ENCODE results near the gene DOCK4.

The DOCK4 gene

DNA sequence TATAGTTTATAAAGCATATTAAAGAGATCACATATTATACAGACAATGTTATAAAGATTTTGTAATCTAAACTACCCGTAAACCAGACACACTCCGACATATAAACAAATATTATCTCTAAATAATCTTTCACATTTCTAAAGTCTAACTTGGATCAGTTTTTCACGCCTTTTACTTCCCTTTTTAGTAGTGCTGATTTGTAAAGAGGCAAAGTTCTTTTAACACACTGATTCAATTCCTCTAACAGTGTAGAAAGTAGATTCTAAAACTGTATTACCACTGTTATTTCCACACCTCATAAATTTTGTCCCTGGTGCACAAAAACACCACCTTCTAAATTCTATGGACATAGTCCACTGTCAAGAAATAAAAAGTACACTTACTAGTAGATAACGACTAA is 230.9 kb downstream of the DOCK4 start:
- TF ChIP-seq, protein P1, sequence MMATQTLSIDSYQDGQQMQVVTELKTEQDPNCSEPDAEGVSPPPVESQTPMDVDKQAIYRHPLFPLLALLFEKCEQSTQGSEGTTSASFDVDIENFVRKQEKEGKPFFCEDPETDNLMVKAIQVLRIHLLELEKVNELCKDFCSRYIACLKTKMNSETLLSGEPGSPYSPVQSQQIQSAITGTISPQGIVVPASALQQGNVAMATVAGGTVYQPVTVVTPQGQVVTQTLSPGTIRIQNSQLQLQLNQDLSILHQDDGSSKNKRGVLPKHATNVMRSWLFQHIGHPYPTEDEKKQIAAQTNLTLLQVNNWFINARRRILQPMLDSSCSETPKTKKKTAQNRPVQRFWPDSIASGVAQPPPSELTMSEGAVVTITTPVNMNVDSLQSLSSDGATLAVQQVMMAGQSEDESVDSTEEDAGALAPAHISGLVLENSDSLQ (IDR thresholded peaks at IDR 0.05), result no peak
- no peak for TF ChIP-seq ELF4 (IDR thresholded peaks at IDR 0.05)
- DNase-seq (ENCODE audit: extremely low spot score), result no peak
- POLR2A ChIA-PET, result no interaction called here
- CTCF ChIA-PET, result no interaction called here

DNA sequence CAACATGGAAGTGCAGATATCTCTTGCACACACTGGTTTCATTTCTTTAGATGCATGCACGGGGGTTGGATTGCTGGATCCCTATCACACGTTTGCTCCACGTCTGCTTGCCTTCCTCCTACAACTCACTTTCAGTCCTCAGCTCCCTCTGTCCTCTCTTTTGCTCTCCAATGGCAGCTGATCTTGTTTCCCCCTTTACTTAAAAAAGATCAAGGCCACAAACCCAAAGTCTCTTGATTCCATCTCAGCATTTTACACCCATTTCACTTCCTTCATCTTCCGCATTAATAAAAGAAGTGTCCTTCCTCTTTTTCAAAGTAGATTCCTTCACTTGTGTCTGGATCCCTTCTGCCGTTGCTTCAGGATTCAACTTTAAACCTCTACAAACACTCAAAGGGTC is 245.2 kb downstream of the DOCK4 start:
- CTCF ChIA-PET, result no interaction called here

DNA sequence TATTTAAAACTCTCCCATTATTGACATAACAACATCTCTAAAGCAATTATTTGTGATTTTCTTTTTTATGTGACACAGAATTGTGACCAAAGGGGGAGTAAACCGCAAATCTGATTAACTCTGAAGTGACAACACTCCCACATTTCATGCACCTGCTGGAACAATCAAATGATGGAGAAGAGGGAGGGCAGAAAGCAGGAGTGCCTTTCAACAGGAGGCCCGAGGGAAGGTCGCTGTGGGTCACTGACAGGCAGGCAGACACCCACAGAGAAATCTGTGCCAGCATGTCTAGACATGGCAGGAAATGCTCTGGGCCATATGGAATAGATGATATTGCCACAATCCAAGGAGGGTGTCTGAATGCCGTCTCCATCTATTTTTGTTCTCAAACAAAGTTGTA is 247.3 kb downstream of the DOCK4 start:
- no peak for TF ChIP-seq HDGF (IDR thresholded peaks at IDR 0.05; ENCODE audit: borderline replicate concordance)
- no peak for TF ChIP-seq L3MBTL2 (conservative IDR thresholded peaks at IDR 0.05)
- TF ChIP-seq CTBP1 (IDR thresholded peaks at IDR 0.05; ENCODE audit: borderline replicate concordance), result no peak
- no peak for TF ChIP-seq ELF4 (IDR thresholded peaks at IDR 0.05)
- TF ChIP-seq ZNF384 (IDR thresholded peaks at IDR 0.05), result no peak
- no peak for TF ChIP-seq FOXA1 (IDR thresholded peaks at IDR 0.05)
- no peak for TF ChIP-seq FOXM1 (IDR thresholded peaks at IDR 0.05; ENCODE audit: borderline replicate concordance)
- TF ChIP-seq LEF1 (IDR thresholded peaks at IDR 0.05; ENCODE audit: borderline replicate concordance), result no peak
- TF ChIP-seq BHLHE40 (IDR thresholded peaks at IDR 0.05; ENCODE audit: borderline replicate concordance), result no peak
- DNase-seq (ENCODE audit: extremely low spot score), result no peak
- POLR2A ChIA-PET, result no interaction called here
- CTCF ChIA-PET, result no interaction called here

More for the DNA sequence above, 245.2 kb downstream of the DOCK4 start:
- no peak for DNase-seq (ENCODE audit: extremely low spot score)
- POLR2A ChIA-PET, result no interaction called here
- TF ChIP-seq LEF1 (IDR thresholded peaks at IDR 0.05; ENCODE audit: borderline replicate concordance), result no peak
- TF ChIP-seq, protein P1 (IDR thresholded peaks at IDR 0.05), result no peak
- no peak for TF ChIP-seq FOXK2 (IDR thresholded peaks at IDR 0.05)
- no peak for TF ChIP-seq L3MBTL2 (conservative IDR thresholded peaks at IDR 0.05)

DNA sequence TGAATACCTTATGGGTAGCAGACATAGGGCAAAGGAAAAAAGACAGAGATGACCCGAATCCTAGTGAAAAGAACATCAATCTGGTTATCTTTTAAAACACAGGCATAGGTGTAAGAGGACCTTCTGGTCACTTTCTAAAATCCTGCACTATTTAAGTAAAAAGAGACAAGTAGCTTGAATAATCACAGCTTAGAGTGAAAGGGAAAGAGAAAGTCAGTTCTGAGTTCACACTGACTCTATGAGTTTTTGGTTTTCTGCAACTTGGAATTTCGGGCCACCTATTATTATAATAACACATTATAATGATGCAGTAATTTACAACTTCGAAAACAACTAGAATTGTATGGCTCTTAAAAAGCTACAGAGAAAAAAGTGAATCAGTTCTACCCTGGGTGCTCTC is 247.8 kb downstream of the DOCK4 start:
- no peak for DNase-seq (ENCODE audit: extremely low spot score)
- ChIA-PET POLR2A (no interaction called here), CTCF (no interaction called here)
- TF ChIP-seq SP1 (IDR thresholded peaks at IDR 0.05) (no peak), NFRKB (IDR thresholded peaks at IDR 0.05) (no peak), LEF1 (IDR thresholded peaks at IDR 0.05; ENCODE audit: borderline replicate concordance) (no peak), SUZ12 (IDR thresholded peaks at IDR 0.05) (no peak), CTBP1 (IDR thresholded peaks at IDR 0.05; ENCODE audit: borderline replicate concordance) (no peak), FOXA1 (IDR thresholded peaks at IDR 0.05) (no peak), ELF4 (IDR thresholded peaks at IDR 0.05) (no peak)
- TF ChIP-seq, protein P1 (IDR thresholded peaks at IDR 0.05), result no peak

DNA sequence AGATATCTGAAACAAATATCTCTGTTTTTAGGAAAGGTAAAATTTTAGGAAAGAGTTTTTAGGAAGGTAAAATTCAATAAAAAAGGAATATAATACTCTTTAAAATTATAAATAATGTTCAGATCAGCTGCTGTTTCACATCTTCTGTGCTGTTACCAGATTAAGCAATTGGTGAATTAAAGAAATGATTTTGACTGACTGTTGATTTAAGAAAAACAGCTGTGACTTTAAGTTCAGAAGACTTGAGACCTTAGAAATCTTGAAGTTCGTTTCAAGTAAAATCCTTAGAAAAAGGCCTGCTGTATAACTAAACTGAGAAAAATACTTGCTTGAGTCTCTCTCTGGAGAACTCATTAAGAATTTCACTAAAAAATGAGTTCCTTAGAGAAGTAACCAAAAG is 250.6 kb downstream of the DOCK4 start:
- CTCF ChIA-PET, result interaction anchor here (0.8 kb wide), 1 partner anchor 344 kb away, joined by 3 read pairs; no protein-coding TSS in a partner anchor
- POLR2A ChIA-PET, result no interaction called here
- DNase-seq (ENCODE audit: extremely low spot score), result no peak

DNA sequence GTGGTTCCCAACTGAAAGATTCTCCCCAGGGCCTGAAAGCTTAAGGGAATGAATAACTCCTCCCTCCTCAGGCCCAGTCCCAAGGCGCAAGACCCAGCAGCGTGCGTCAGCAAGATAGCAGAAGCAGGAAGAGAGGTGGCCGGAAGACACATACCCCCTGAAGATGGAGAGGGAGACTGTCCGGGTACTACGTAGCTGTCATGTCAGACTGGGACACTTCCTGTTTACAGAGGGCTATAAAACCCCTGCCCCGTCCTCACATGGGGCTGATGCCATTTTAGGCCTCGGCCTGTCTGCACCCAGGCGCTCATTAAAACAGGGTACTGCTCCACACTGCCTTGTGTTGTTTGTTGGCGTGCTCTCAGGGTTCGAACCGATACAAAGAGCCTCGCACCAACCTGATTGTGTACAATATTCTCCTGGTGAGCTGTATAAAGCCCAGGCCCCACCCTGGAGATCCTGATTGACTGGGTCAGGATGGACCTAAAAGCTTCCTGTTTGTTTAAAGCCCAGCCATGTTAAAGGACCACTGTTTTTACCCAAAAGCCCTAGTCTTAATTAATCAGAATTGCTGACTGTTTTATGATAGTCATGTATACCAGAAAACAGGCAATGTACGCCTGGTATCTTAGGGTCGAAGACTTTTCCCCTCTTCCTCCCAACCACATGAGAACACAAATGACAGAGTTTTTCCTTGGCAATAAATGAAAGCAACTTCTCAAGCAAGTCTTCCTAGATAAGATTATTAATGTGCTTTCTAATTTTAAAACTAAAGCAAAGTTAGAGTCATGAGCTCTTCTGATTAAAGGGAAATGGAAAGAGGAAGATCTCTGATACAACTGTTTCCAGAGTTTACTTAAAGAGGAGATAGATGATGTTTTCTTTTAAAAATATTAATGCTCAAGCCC is 251.5 kb downstream of the DOCK4 start:
- ChIA-PET POLR2A (no interaction called here), CTCF (no interaction called here)
- no peak for DNase-seq (ENCODE audit: extremely low spot score)
- TF ChIP-seq BHLHE40 (IDR thresholded peaks at IDR 0.05; ENCODE audit: borderline replicate concordance) (no peak), CTBP1 (IDR thresholded peaks at IDR 0.05; ENCODE audit: borderline replicate concordance) (no peak)

More for the DNA sequence above, 250.6 kb downstream of the DOCK4 start:
- no peak for TF ChIP-seq FOXK2 (IDR thresholded peaks at IDR 0.05)
- no peak for TF ChIP-seq SUZ12 (IDR thresholded peaks at IDR 0.05)
- TF ChIP-seq BHLHE40 (IDR thresholded peaks at IDR 0.05; ENCODE audit: borderline replicate concordance), result no peak
- no peak for TF ChIP-seq ELF4 (IDR thresholded peaks at IDR 0.05)
- TF ChIP-seq FOXA1 (IDR thresholded peaks at IDR 0.05), result no peak
- TF ChIP-seq HDGF (IDR thresholded peaks at IDR 0.05; ENCODE audit: borderline replicate concordance), result no peak
- no peak for TF ChIP-seq LEF1 (IDR thresholded peaks at IDR 0.05; ENCODE audit: borderline replicate concordance)
- TF ChIP-seq SP1 (IDR thresholded peaks at IDR 0.05), result no peak
- no peak for TF ChIP-seq TARDBP (IDR thresholded peaks at IDR 0.05)

DNA sequence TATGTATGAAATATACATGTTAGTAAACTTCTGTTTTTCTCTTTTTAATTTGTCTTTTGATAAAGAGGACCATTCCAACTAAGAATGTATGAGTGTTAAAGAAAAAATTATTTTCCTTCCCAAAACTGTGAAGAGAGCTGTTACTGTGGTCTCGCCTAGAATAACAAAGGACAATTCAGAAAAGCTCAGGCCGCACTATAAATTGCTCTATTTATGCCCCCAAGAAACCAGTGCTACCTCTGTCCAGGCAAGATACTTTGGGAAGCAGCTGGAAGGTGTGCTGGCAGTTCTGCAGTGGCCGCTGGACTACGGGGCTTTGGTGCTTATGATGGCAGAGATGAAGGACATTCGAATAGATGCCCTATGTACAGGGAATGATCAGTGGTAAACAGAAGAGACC is 252.1 kb downstream of the DOCK4 start:
- CTCF ChIA-PET, result interaction anchor here (0.7 kb wide), 1 partner anchor 460 kb away, joined by 3 read pairs; no protein-coding TSS in a partner anchor
- POLR2A ChIA-PET, result no interaction called here
- TF ChIP-seq ARNT (IDR thresholded peaks at IDR 0.05), result no peak
- TF ChIP-seq, protein P1 (IDR thresholded peaks at IDR 0.05), result no peak
- no peak for TF ChIP-seq NFRKB (IDR thresholded peaks at IDR 0.05)
- TF ChIP-seq ELF4 (IDR thresholded peaks at IDR 0.05), result no peak
- no peak for TF ChIP-seq L3MBTL2 (conservative IDR thresholded peaks at IDR 0.05)
- TF ChIP-seq CTBP1 (IDR thresholded peaks at IDR 0.05; ENCODE audit: borderline replicate concordance), result no peak
- TF ChIP-seq BHLHE40 (IDR thresholded peaks at IDR 0.05; ENCODE audit: borderline replicate concordance), result no peak
- TF ChIP-seq FOXK2 (IDR thresholded peaks at IDR 0.05), result no peak
- TF ChIP-seq FOXM1 (IDR thresholded peaks at IDR 0.05; ENCODE audit: borderline replicate concordance), result no peak
- TF ChIP-seq SUZ12 (IDR thresholded peaks at IDR 0.05), result no peak
- TF ChIP-seq HDGF (IDR thresholded peaks at IDR 0.05; ENCODE audit: borderline replicate concordance), result no peak
- no peak for TF ChIP-seq FOXA1 (IDR thresholded peaks at IDR 0.05)
- TF ChIP-seq TARDBP (IDR thresholded peaks at IDR 0.05), result no peak
- no peak for TF ChIP-seq LEF1 (IDR thresholded peaks at IDR 0.05; ENCODE audit: borderline replicate concordance)
- no peak for TF ChIP-seq ZNF384 (IDR thresholded peaks at IDR 0.05)
- DNase-seq (ENCODE audit: extremely low spot score), result no peak
